T-helper 17 cell (primary cell): ENCODE results near the gene GCGR. TPM values are rescaled to one million over a fixed set of nuclear protein-coding genes. Genes with fewer than 3 reads are reported as not detected.
A peak's percentile ranks its signal among the peaks of the same experiment; 100 is the strongest.

Experiments
- ATAC-seq: fragments of 150-1000 bp; cut with Tn5 transposase; 2 replicates; pipeline ENCODE4 v1.10.0; 2021; ENCODE audit warnings: mild to moderate bottlenecking, moderate library complexity
- DNase-seq, 3 donors: peaks; one replicate each; pipeline versions ENCODE4 v3.0.0 to v3.0.0-alpha.2; 2020 to 2021
- H3K9me3 ChIP-seq: one replicate; pipeline ENCODE4 v1.7.0; 2013; ENCODE audit warnings: low read length, mild to moderate bottlenecking; ENCODE audit not compliant: control insufficient read depth, poor library complexity, severe bottlenecking
- H3K27ac Mint-ChIP-seq: one replicate; pipeline ENCODE4 v1.8.0; 2022; ENCODE audit warnings: mild to moderate bottlenecking, moderate library complexity, mixed read lengths
- H3K27me3 Mint-ChIP-seq: one replicate; pipeline ENCODE4 v1.8.0; 2022; ENCODE audit warnings: mixed read lengths
- H3K36me3 Mint-ChIP-seq: one replicate; pipeline ENCODE4 v1.8.0; 2022; ENCODE audit warnings: low read depth, mixed read lengths
- H3K4me1 Mint-ChIP-seq: one replicate; pipeline ENCODE4 v1.8.0; 2022; ENCODE audit warnings: mild to moderate bottlenecking, mixed read lengths
- H3K4me3 Mint-ChIP-seq: one replicate; pipeline ENCODE4 v1.8.0; 2022; ENCODE audit warnings: mild to moderate bottlenecking, moderate library complexity, mixed read lengths
- total RNA-seq, 4 donors: library from RNA in 2 of 4; stranded (reverse) in 2 of 4; gene quantifications; one replicate each; pipeline ENCODE4 v1.2.3 and lab custom pipeline; 2022 to 2026

GCGR gene
- total RNA-seq, 2 donors from 2014 or later = not detected

- ATAC-seq (no peak), DNase-seq (no peak)
- Mint-ChIP-seq H3K36me3 (peaks cover 3% of the 10 kb centered on the region), H3K4me3 (peak overlapping the region; percentile 94), H3K27me3 (no peaks in the 10 kb centered on the region), H3K27ac (peak overlapping the region; percentile 78), H3K4me1 (peaks cover 21% of the 10 kb centered on the region)
- no peaks in the 10 kb centered on the region for H3K9me3 ChIP-seq
Measured at GRCh38 chr17:81858170-81858966, 54.4 kb downstream of the GCGR start.

DNA sequence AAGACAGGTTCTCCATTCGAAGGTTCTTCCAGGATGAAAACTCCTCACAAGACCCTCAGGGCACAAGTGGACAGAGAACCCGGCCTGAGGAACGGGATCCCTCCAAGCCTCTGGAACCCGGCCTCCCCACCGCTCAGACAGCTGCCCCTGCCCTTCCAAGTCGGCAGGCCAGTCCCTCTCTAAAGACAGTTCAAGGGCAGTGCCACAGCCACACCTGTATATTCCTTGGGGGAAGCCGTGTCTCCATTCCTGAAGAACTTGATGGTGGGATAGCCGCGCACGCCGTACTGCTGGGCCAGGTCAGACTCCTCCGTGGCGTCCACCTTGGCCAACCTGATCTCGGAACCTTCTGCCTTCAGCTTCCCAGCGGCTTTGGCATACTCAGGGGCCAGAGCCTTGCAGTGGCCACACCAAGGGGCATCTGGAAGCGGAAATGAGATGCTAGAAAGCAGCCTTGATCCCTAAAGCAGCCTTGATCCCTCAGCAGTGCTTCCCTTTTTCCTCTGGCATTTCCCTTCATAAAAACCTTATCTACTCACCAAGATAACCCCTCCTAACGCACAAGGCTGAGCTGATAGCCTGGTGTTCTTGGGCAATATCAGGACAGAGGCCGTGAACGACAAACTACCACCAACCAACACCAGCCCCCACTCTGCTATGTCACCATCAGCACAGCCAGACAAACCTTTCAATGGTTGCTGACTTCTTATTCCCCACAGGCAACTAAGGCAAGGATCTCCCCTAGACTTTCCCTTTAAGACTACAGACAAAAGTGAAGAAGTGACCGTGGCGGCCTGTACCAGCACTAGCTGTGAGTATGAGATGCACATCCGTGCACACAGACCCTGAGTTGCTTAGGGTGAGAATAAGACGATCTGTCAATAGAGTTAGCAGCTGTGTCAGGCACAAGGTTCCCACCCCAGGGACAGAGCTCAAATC lies 55.3 kb downstream of the GCGR start:
- no peaks in the 10 kb centered on the region for H3K27me3 Mint-ChIP-seq
- H3K9me3 ChIP-seq = no peaks in the 10 kb centered on the region
- H3K27ac Mint-ChIP-seq = peak overlapping the region; percentile 91
- H3K36me3 Mint-ChIP-seq = peaks cover 3% of the 10 kb centered on the region
- peaks cover 24% of the 10 kb centered on the region for H3K4me1 Mint-ChIP-seq
- H3K4me3 Mint-ChIP-seq = peak overlapping the region; percentile 94
- ATAC-seq (no peak), DNase-seq (no peak)

- peak within 1 kb of the TSS; percentile 94 for H3K4me3 Mint-ChIP-seq
- ATAC-seq = no peak
- H3K27ac Mint-ChIP-seq = peak within 1 kb of the TSS; percentile 97
- no peaks in the 10 kb centered on the region for H3K27me3 Mint-ChIP-seq
- H3K4me1 Mint-ChIP-seq = peaks cover 24% of the 10 kb centered on the region
- peak in 1 of 3 donors; percentile 95 for DNase-seq
- no peaks in the 10 kb centered on the region for H3K9me3 ChIP-seq
- H3K36me3 Mint-ChIP-seq = peaks cover 3% of the 10 kb centered on the region
Measured at GRCh38 chr17:81859906-81860755, 56.2 kb downstream of the GCGR start, which contains the start of gene P4HB. Gene P4HB (minus strand): TSS chr17:81860535. CDS start chr17:81860471, 64 bp downstream.

- Mint-ChIP-seq H3K27ac (peak overlapping the region; percentile 97), H3K36me3 (peaks cover 3% of the 10 kb centered on the region), H3K4me1 (peaks cover 22% of the 10 kb centered on the region), H3K4me3 (peak overlapping the region; percentile 92), H3K27me3 (no peaks in the 10 kb centered on the region)
- DNase-seq (peak; percentile 97 to 98 (median 97)), ATAC-seq (peak; percentile 86)
- no peaks in the 10 kb centered on the region for H3K9me3 ChIP-seq
Measured at GRCh38 chr17:81860756-81861568, 57.0 kb downstream of the GCGR start.

- peak overlapping the region; percentile 82 for H3K27ac Mint-ChIP-seq
- H3K9me3 ChIP-seq = no peaks in the 10 kb centered on the region
- DNase-seq (no peak), ATAC-seq (no peak)
- peaks cover 31% of the 10 kb centered on the region for H3K4me1 Mint-ChIP-seq
- H3K36me3 Mint-ChIP-seq = peaks cover 4% of the 10 kb centered on the region
- no peaks in the 10 kb centered on the region for H3K27me3 Mint-ChIP-seq
- peak overlapping the region; percentile 77 for H3K4me3 Mint-ChIP-seq
Measured at GRCh38 chr17:81863123-81863675, 59.2 kb downstream of the GCGR start.

Other genes starting within 250 kb of the GCGR start
- 10 to 100 TPM; 76.0 to 84.1 TPM for gene NPLOC4, start 167.0 kb upstream of the GCGR start, total RNA-seq
- gene TSPAN10, start 167.0 kb upstream of the GCGR start, total RNA-seq = under 1 TPM in 1 of 2 donors, not detected in 1; 0.15 TPM
- gene PDE6G, start 147.6 kb upstream of the GCGR start, total RNA-seq = 1 to 10 TPM in 1 of 2 donors, under 1 TPM in 1; 0.50 to 2.2 TPM
- gene OXLD1, start 137.5 kb upstream of the GCGR start, total RNA-seq = 10 to 100 TPM; 32.8 to 34.4 TPM
- 10 to 100 TPM; 15.0 to 18.4 TPM for gene CCDC137, start 137.4 kb upstream of the GCGR start, total RNA-seq
- gene ARL16, start 120.4 kb upstream of the GCGR start, total RNA-seq = 10 to 100 TPM; 10.5 to 34.0 TPM
- gene HGS, start 120.1 kb upstream of the GCGR start, total RNA-seq = 100 to 1,000 TPM; 111 to 121 TPM
- 10 to 100 TPM; 21.4 to 21.8 TPM for gene MRPL12, start 100.8 kb upstream of the GCGR start, total RNA-seq
- gene SLC25A10, start 91.9 kb upstream of the GCGR start, total RNA-seq = 1 to 10 TPM; 3.4 TPM
- gene MCRIP1, start 29.1 kb downstream of the GCGR start, total RNA-seq = 10 to 100 TPM; 50.3 to 51.9 TPM
- gene PPP1R27, start 30.9 kb downstream of the GCGR start, total RNA-seq = not detected
- gene P4HB, start 56.4 kb downstream of the GCGR start, total RNA-seq = 100 to 1,000 TPM; 281 to 320 TPM
- gene ARHGDIA, start 67.2 kb downstream of the GCGR start, total RNA-seq = 100 to 1,000 TPM; 564 to 643 TPM
- 10 to 100 TPM; 79.9 to 88.8 TPM for gene ALYREF, start 87.4 kb downstream of the GCGR start, total RNA-seq
- gene ANAPC11, start 87.6 kb downstream of the GCGR start, total RNA-seq = 10 to 100 TPM; 32.8 to 36.2 TPM
- not detected for gene NPB, start 98.1 kb downstream of the GCGR start, total RNA-seq
- gene PCYT2, start 107.2 kb downstream of the GCGR start, total RNA-seq = 10 to 100 TPM; 21.6 to 26.0 TPM
- 10 to 100 TPM; 48.9 to 58.2 TPM for gene SIRT7, start 114.0 kb downstream of the GCGR start, total RNA-seq
- gene MAFG, start 123.6 kb downstream of the GCGR start, total RNA-seq = 10 to 100 TPM; 15.4 to 23.0 TPM
- 1 to 10 TPM in 1 of 2 donors, under 1 TPM in 1; 0.72 to 1.9 TPM for gene PYCR1, start 133.2 kb downstream of the GCGR start, total RNA-seq
- gene MYADML2, start 143.1 kb downstream of the GCGR start, total RNA-seq = not detected
- not detected for gene NOTUM, start 157.0 kb downstream of the GCGR start, total RNA-seq
- gene ASPSCR1, start 173.5 kb downstream of the GCGR start, total RNA-seq = 10 to 100 TPM; 38.1 to 40.1 TPM
- 10 to 100 TPM; 20.9 to 21.1 TPM for gene CENPX, start 218.7 kb downstream of the GCGR start, total RNA-seq
- gene LRRC45, start 219.2 kb downstream of the GCGR start, total RNA-seq = 10 to 100 TPM; 12.9 to 13.5 TPM
- 1 to 10 TPM; 2.6 to 3.1 TPM for gene RAC3, start 227.5 kb downstream of the GCGR start, total RNA-seq
- gene DCXR, start 233.5 kb downstream of the GCGR start, total RNA-seq = 10 to 100 TPM; 55.6 to 77.5 TPM
- 10 to 100 TPM; 26.5 to 28.3 TPM for gene RFNG, start 247.7 kb downstream of the GCGR start, total RNA-seq
- gene GPS1, start 247.7 kb downstream of the GCGR start, total RNA-seq = 10 to 100 TPM; 63.2 to 66.1 TPM